HG02943 (cell line): ENCODE measurements around the gene TRIM40.
"Not testable (repeated sequence)": the region's sequence is repeated elsewhere in the genome, so short reads cannot be mapped to it uniquely, and the experiment has no call there.

Source experiments
- ATAC-seq: cut with Tn5 transposase; IDR thresholded peaks from one replicate; pipeline ENCODE4 v1.9.1; 2021; ENCODE audit warnings: mild to moderate bottlenecking, low read depth, moderate library complexity; ENCODE audit not compliant: unreplicated experiment

Gene TRIM40

DNA sequence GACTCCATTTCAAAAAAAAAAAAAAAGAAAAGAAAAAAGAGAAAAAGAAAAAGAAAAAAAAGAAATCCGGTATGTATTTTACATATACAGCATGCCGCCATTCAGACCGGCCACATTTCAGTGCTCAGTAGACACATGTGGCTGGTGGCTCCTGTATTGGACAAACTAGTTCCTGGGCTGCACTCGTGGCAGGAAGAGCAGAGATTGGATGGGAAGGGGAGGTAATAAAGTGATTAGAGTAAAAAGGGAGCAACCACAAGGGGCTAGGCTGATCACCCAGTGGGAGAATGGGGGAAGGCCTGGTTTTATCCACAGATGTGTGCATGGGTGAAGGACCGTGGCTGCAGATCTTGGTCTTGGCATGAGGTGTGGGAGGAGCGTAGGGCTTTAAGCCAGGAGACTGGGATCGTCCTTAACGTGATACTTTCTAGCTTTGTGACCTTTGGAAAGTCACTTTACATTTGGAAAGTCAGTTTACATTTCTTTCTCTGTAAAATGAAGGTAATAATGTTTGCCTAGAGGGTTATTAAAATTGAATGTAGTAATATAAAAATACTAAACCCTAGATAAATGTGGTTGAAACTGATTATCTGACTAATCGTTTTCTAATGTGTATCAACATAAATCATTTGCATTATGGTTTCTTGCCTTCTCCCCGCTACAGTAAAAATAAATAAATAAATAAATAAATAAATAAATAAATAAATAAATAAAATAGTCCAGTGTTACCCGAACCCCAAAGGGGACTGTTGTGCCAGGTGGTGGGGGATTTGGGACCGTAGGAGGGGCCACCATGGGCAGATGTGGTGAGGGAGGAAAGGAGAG lies 26.5 kb downstream of the TRIM40 start:
- no peak for ATAC-seq

DNA sequence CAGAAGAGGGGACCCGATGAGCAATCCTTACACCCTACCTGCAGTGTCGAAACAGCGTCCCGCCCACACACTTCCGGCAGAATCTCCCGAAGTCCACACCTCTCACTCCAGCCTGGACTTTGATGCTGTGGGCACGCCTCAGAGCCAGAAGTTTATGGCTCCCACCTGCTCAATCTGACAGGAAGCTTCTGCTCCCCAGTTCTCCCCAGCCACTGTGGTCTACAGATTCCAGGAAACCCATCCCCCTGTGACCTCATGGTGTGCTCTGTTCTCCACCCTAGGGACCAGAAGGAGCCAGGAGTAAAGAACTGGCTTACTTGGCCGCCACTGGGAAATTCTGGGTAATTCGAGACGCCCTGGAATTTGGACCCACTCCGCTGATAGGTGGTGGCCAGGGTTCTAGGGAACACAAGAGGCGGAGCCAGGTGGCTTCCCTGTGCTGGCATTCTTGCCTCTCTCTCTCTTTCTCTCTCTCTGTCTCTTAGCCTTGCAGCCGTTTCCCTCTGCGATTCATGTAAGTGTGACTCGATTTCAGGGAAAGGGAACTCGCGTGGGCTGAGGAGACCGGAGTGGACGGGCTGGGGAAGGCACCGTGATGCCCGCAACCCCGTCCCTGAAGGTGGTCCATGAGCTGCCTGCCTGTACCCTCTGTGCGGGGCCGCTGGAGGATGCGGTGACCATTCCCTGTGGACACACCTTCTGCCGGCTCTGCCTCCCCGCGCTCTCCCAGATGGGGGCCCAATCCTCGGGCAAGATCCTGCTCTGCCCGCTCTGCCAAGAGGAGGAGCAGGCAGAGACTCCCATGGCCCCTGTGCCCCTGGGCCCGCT lies 27.4 kb downstream of the TRIM40 start, which contains the start of gene TRIM15:
TRIM15 (plus strand) TSS at position 457 of the 828 bp plus-strand sequence; CDS start at position 596, 139 bp downstream.
- no peak for ATAC-seq

DNA sequence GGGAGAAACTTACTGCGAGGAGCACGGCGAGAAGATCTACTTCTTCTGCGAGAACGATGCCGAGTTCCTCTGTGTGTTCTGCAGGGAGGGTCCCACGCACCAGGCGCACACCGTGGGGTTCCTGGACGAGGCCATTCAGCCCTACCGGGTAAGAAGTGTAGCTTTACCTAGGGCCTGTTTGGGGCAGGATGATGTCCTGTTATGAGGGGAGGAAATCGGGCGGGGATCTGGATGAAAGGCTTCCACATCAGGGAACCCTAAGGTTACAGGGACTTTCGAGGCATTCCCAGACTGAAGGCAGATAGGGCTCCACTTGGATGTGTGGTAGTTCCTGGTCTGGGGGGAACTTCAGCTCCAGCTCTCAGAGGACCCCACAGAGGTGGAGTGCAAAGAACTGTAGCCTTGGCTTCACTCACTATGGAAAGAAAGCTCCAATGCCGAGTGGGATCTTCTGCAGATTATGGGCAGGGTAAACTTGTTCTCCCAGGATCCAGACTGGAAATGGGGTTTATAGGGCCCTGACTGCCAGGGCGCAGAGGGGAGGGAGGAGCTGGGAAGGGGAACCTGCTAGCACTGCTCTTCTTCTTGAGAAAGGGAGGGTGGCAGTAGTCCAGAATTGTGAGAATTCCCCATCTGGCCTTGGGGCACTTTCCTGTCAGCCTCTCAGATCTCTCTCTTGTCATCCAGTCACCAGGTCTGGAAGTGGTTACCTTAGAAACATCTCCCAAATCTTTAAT lies 28.1 kb downstream of the TRIM40 start:
- no peak for ATAC-seq

GRCh38 chr6:30164714-30165113 lies 28.8 kb downstream of the TRIM40 start:
- ATAC-seq: no peak

GRCh38 chr6:30165238-30165637 lies 29.3 kb downstream of the TRIM40 start:
- ATAC-seq: not testable (repeated sequence)

- ATAC-seq: no peak
Observed at GRCh38 chr6:30167101-30167500, 31.2 kb downstream of the TRIM40 start.

DNA sequence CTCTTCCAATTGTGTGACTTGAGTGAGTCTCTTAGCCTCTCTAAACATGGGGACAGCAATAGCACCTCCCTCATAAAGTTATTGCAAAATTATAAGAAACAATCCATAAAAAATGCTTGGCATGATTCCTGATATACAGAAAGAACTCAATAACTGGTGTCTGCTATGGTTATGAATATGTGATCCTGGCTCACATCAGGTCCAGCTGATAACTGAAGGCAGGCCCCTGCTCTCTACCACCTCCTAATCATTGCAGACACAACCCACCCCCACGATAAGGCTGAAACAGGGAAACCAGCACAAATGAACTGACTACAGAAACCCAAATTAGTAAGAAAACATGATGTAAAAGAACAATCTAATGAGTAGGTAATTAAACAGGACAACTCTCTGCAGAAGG lies 32.8 kb downstream of the TRIM40 start:
- no peak for ATAC-seq

GRCh38 chr6:30169658-30170614 lies 34.0 kb downstream of the TRIM40 start:
- no peak for ATAC-seq

DNA sequence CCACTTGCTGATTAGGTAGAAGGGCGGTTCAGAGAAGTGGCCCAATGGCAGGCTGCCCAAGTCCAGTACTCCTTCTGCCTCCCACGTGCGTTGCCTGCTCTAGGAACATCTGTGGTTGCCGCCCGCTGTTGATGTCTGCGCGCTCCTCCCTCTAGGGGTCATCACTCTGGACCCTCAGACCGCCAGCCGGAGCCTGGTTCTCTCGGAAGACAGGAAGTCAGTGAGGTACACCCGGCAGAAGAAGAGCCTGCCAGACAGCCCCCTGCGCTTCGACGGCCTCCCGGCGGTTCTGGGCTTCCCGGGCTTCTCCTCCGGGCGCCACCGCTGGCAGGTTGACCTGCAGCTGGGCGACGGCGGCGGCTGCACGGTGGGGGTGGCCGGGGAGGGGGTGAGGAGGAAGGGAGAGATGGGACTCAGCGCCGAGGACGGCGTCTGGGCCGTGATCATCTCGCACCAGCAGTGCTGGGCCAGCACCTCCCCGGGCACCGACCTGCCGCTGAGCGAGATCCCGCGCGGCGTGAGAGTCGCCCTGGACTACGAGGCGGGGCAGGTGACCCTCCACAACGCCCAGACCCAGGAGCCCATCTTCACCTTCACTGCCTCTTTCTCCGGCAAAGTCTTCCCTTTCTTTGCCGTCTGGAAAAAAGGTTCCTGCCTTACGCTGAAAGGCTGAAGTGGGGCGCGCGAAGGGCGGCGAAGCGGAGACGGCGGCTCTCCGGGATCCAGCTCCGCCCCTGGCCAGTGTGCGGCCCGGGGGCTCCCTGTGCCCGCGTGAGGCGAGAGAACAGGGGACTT lies 35.9 kb downstream of the TRIM40 start:
- no peak for ATAC-seq

- ATAC-seq: no peak
Observed at GRCh38 chr6:30172681-30173080, 36.7 kb downstream of the TRIM40 start.

GRCh38 chr6:30175765-30176164 lies 39.8 kb downstream of the TRIM40 start:
- no peak for ATAC-seq

DNA sequence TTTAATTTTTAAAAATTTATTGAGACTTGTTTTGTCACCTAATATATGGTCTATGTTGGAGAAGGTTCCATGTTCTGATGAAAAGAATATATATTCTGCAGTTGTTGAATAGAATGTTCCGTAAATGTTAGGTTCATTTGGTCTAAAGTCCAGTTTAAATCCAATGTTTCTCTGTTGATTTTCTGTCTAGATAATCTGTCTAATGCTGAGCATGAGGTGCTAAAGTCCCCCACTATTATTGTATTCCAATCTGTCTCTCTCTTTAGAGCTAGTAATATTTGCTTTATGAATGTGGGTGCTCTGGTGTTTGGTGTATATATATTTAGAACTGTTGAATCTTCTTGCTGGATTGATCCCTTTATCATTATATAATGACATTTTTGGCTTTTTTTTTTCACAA lies 42.9 kb downstream of the TRIM40 start:
- no peak for ATAC-seq

DNA sequence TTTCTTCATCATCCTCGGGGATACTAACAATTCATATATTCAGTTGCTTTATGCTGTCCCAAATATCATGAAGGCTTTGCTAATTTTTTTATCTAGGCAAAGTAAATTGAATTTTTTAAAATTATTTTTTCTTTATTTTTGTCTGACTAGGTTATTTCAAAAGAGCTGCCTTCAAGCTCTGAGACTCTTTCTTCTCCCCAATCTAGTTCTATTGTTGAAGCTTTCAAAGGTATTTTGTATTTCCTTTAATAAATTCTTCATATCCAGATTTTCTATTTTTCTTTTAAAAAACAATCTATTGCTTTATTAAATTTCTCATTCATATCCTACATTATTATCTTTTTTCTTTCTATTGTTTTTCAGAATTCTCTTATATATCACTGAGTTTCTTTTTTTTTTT lies 44.2 kb downstream of the TRIM40 start:
- no peak for ATAC-seq

DNA sequence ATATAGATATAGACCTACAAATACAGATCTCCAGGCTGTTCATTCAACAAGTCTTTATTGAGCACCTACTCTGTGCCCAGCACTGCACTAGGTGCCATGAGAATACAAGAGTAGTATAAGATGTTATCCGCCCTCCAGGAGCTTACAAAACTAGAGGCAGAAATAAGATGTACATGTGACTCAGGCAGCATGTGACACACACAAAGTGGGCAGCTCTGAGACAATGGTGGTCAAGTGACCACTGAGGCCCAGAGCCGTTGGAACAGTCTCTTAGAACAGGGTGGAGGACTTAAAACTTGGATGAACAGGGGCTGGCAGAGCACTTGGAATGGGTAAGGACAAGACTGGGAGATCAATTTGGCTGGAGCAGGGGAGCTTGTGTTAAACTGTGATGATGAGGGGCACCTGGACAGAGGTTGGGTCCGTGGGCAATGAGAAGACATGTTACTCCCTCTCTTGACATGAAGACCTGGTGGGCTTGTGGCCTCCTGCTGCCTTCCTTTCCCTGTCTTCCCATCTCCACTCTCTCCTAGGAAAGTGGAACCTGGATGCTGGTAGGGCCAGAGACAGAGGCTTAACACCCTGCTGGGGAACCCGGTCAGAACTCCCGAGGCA lies 48.6 kb downstream of the TRIM40 start:
- no peak for ATAC-seq

GRCh38 chr6:30185846-30186484 lies 50.0 kb downstream of the TRIM40 start:
- ATAC-seq: no peak

DNA sequence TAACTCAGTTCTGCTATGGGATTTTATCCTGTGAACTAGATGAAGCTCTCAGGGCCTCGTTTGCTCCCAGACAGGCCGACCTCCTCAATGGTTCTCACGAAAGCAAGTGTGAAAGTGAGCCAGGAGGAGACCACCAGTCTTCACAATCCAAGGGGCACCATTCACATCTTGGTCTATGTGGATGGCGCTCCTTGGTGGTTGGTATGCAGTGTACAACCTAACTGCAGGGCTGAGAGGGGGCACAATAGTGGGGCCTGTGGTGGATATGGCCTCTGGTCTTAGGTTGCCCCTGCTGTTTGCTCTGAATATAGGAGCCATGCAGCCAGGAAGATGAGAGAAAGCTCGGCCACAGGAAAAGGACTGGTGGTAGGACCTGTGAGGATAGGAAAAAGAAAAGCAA lies 52.6 kb downstream of the TRIM40 start:
- ATAC-seq: no peak

DNA sequence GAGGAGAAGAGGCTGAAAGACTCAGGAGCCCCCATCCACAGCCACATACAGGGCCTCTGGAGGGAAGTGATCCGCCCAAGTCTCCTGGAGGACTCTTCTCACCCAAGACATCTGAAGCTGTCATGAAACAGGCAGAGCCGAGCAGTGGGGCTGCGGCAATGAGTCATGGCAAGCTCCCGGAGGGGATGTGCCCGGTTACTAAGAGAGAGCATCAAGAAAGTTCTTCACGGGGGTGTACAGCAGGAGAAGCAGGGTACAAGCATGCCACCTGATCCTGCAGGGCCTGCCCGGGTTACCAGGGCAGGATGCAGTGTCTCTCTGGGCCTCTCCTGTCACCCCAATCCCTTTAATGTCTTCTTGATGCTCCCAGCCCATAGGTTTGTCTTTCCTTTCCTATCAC lies 56.1 kb downstream of the TRIM40 start:
- ATAC-seq: no peak
